Ishikawa (cell line): ENCODE results near the gene NLRP1.

Source experiments
- CEBPB ChIP-seq: IDR thresholded peaks from 2 replicates; pipeline ENCODE4 v1.6.1; 2012
- EP300 ChIP-seq: IDR thresholded peaks from 2 replicates; pipeline ENCODE4 v1.6.1; 2012; ENCODE audit warnings: borderline replicate concordance
- FOXM1 ChIP-seq: IDR thresholded peaks from 2 replicates; pipeline ENCODE4 v1.6.1; 2012; ENCODE audit warnings: low read depth, borderline replicate concordance
- RAD21 ChIP-seq: IDR thresholded peaks from 2 replicates; pipeline ENCODE4 v1.6.1; 2012; ENCODE audit warnings: low read depth
- USF1 ChIP-seq: IDR thresholded peaks from 2 replicates; pipeline ENCODE4 v1.6.1; 2012

GRCh38 chr17:5563456-5563855 lies 20.9 kb downstream of the NLRP1 start:
- TF ChIP-seq RAD21 (no peak), CEBPB (no peak), FOXM1 (no peak), USF1 (no peak), EP300 (no peak)
